Measurements from ENCODE around the gene CMTM5. TPM values are rescaled to one million over a fixed set of nuclear protein-coding genes. Genes with fewer than 3 reads are reported as not detected.
"Not testable (repeated sequence)": the region's sequence is repeated elsewhere in the genome, so short reads cannot be mapped to it uniquely, and the experiment has no call there.

Gene CMTM5
- total RNA-seq, 2 experiments from 2014 or later = not detected

DNA sequence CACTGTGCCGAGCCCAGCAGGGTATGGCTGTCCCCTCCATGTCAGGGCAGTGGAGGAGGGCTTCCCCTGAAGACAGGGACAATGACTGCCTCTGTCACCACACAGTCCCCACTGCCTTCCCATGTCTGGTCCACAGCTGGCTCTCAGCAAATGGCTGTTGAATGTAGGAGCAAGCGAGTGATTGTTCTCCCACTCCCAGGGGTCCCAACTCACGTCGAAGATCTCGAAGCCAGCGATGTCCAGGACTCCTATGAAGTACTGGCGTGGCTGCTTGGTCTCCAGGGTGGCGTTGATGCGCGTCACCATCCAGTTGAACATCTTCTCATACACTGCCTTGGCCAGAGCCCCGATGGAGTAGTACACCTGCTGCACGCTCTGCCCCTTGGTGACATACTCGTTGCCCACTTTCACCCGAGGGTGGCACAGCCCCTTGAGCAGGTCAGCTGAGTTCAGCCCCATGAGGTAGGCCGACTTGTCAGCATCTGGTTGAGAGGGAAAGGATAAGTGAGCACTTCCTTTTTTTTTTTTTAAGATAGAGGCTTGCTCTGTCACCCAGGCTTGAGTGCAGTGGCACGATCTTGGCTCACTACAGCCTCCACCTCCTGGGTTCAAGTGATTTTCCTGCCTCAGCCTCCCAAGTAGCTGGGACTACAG, 23.8 kb downstream of the CMTM5 start:
- not testable (repeated sequence) for DNase-seq; H3K27me3 Mint-ChIP-seq; H3K27ac Mint-ChIP-seq; H3K36me3 Mint-ChIP-seq; H3K9me3 Mint-ChIP-seq (ENCODE audit: low read depth); H3K4me3 Mint-ChIP-seq; H3K4me1 Mint-ChIP-seq; ATAC-seq
- CTCF ChIA-PET = interaction anchor here (0.6 kb wide), 1 partner anchor 412 kb away, joined by 3 read pairs; no protein-coding TSS in a partner anchor

DNA sequence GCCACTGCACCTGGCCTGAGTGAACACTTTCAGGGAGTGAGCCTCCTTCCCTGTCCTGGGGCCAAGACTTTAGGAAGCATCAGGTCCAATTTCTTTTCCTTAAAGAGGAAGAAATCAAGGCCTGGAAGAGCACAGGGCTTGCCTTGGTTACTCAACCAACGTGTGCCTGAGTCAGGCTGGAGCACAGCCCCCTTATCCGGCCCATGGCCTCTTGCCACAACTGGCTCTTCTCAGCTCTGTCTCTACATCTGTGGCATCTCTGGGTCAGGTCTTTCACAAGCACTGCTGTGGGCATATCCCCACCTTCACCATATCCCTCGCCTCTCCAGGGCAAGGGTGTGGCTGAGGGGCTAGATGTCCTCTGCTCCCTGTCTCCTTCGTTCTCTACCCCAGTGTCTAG, 24.4 kb downstream of the CMTM5 start:
- no peak for ATAC-seq
- H3K4me3 Mint-ChIP-seq = no peak overlapping the region
- CTCF ChIA-PET = no interaction called here
- H3K36me3 Mint-ChIP-seq = no peaks in the 10 kb centered on the region
- peaks cover under 1% of the 10 kb centered on the region for H3K27me3 Mint-ChIP-seq
- H3K4me1 Mint-ChIP-seq = no peaks in the 10 kb centered on the region
- DNase-seq = no peak
- H3K27ac Mint-ChIP-seq = no peak overlapping the region
- no peaks in the 10 kb centered on the region for H3K9me3 Mint-ChIP-seq (ENCODE audit: low read depth)

DNA sequence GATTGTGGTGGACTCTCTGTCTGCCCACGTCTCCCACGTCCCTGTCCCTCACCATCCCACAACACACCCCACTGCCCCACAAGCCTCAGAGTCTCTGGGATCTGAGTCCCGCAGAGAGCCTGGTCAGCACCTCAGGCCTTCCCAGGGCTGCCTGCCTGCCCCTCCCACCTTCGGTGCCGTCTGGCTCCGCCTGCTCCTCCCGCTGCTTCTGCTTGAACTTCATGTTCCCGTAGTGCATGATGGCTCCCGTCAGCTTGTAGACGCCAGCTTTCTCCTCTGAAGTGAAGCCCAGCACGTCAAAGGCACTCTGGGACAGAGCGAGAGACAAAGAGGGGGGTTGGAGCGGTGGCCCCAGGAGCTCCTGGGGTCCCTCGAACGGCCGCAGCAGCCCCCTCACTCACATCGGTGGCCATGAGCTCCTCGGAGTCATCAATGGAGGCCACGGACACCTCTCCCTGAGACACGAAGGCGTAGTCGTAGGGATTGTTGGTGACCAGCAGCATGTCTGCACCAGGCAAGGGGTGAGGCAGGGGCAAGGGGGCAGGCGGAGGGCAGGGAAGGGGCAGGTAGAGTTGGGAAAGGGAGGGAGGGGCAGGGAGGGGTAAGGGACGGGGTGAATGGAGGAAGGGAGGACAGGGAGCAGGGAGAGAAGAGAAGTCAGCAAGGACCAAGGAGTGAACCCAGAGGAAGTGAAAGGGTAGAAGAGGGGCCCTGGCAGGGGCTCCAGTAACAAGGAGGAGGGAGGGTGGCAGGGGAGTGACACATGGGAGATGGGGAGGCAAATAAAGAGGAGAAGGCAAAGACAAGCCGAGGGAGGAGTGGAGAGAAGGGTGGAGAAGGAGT, 25.7 kb downstream of the CMTM5 start:
- ATAC-seq (no peak), DNase-seq (no peak)
- CTCF ChIA-PET = no interaction called here
- no peak overlapping the region for H3K27ac Mint-ChIP-seq
- no peaks in the 10 kb centered on the region for H3K4me1 Mint-ChIP-seq
- H3K36me3 Mint-ChIP-seq = no peaks in the 10 kb centered on the region
- H3K9me3 Mint-ChIP-seq (ENCODE audit: low read depth) = no peaks in the 10 kb centered on the region
- no peaks in the 10 kb centered on the region for H3K27me3 Mint-ChIP-seq
- H3K4me3 Mint-ChIP-seq = no peak overlapping the region

DNA sequence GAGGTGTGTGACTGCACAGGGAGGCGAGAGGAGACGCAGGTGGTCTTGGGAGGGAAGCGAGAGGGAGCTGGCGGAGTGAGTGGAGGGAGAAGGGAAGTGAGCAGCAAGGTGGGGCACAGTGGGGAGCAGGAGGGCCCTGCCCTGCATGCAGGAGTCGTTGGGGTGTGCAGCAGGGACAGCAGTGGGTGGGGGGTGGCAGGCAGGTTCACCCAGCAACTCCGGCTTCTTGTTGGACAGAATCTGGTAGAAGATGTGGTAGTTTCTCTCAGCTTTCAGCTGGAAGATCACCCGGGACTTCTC, 26.2 kb downstream of the CMTM5 start:
- no peak overlapping the region for H3K4me3 Mint-ChIP-seq
- H3K27ac Mint-ChIP-seq = no peak overlapping the region
- no peaks in the 10 kb centered on the region for H3K9me3 Mint-ChIP-seq (ENCODE audit: low read depth)
- peaks cover 3% of the 10 kb centered on the region for H3K27me3 Mint-ChIP-seq
- H3K4me1 Mint-ChIP-seq = no peaks in the 10 kb centered on the region
- DNase-seq (no peak), ATAC-seq (no peak)
- CTCF ChIA-PET = no interaction called here
- no peaks in the 10 kb centered on the region for H3K36me3 Mint-ChIP-seq

DNA sequence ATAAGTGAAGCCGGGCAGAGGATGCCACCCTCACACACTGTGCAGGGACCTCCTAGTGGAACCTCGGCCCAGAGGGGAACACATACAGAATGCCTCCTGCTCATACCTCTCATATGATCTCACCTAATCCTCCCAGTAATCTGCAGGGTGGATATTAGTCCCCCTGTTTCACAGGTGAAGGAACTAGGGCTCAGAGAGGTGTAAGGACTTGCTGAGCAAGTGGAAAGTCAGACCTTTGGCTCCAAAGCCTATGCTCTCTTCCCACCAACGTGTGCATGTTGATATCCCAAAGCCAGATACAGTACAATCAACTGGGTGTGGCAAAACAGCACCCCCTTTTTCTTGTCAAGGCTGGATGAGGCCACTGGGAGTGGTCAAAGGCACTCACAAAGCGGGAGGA, 27.1 kb downstream of the CMTM5 start:
- H3K36me3 Mint-ChIP-seq = no peaks in the 10 kb centered on the region
- CTCF ChIA-PET = no interaction called here
- ATAC-seq (no peak), DNase-seq (no peak)
- no peak overlapping the region for H3K27ac Mint-ChIP-seq
- H3K4me1 Mint-ChIP-seq = no peaks in the 10 kb centered on the region
- H3K9me3 Mint-ChIP-seq (ENCODE audit: low read depth) = no peaks in the 10 kb centered on the region
- H3K4me3 Mint-ChIP-seq = no peak overlapping the region
- peaks cover 3% of the 10 kb centered on the region for H3K27me3 Mint-ChIP-seq

DNA sequence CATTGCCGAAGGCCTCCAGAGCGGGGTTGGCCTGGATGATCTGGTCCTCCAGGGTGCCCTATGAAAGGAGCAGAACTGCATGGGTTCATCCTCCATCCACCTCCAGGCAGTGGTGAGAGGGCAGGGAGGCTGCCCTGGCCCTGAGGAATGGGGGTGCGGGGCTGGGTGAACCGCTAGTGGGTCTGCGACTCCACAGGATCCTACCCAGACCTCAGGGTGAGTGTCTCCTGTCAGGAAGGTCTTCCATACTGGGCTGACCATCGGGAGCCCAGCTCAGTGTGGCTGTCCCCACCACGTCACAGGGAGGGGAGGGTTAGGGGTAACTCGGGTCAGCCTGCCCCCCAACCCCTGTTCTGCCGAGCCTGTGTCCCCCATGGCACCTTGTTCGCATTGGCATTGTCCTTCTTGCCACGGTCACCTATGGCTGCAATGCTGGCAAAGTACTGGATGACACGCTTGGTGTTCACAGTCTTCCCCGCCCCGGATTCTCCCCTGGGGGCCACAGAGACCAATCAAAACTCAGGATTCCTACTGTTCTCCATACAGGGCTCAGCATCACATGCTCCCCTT, 27.6 kb downstream of the CMTM5 start:
- Mint-ChIP-seq H3K9me3 (ENCODE audit: low read depth) (no peaks in the 10 kb centered on the region), H3K27me3 (peaks cover 3% of the 10 kb centered on the region), H3K4me1 (peaks cover 4% of the 10 kb centered on the region), H3K36me3 (no peaks in the 10 kb centered on the region), H3K27ac (no peak overlapping the region), H3K4me3 (no peak overlapping the region)
- ATAC-seq (no peak), DNase-seq (no peak)
- CTCF ChIA-PET = no interaction called here

DNA sequence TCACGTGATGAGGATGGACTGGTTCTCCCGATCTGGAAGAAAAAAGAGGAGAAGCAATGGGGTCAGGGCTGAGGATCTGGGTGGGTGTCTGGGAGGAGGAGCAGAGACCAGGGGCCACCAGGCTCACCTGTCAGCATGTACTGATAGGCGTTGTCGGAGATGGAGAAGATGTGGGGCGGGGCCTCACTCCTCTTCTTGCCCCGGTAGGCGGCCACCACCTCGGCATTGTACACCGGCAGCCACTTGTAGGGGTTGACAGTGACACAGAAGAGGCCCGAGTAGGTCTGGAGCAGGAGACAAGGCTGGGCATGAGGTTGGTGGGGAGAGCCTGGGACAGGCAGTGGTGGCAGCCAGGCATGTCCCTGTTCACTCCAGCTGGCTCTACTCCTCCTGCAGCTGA, 28.2 kb downstream of the CMTM5 start:
- Mint-ChIP-seq H3K4me3 (no peak overlapping the region), H3K36me3 (no peaks in the 10 kb centered on the region), H3K4me1 (peaks cover 5% of the 10 kb centered on the region), H3K9me3 (ENCODE audit: low read depth) (no peaks in the 10 kb centered on the region), H3K27me3 (peaks cover 3% of the 10 kb centered on the region), H3K27ac (no peak overlapping the region)
- no peak for DNase-seq
- no peak for ATAC-seq
- CTCF ChIA-PET = no interaction called here

DNA sequence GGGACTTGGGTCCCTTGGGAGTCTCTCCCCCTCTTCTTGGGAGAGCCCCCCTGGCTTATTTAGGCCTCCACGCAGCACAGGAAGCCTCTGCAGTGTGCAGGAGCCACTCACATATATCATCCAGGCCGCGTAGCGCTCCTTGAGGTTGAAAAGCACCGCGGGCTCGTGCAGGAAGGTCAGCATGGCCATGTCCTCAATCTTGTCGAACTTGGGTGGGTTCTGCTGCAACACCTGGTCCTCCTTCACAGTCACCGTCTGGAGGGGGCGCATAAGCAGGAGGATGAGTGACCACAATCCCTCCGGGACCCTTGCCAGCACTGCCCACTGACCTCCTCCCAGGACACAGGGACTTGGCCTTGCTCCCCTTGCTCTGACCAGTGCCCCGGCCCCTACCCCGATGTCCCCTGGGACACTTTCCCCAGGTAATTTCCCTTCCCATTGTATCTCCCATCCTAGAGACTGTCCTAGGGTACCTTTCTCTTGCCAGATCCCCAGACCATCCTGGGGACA, 28.7 kb downstream of the CMTM5 start:
- H3K4me1 Mint-ChIP-seq = peaks cover 10% of the 10 kb centered on the region
- no peak overlapping the region for H3K4me3 Mint-ChIP-seq
- DNase-seq (no peak), ATAC-seq (no peak)
- H3K27me3 Mint-ChIP-seq = peaks cover 3% of the 10 kb centered on the region
- H3K9me3 Mint-ChIP-seq (ENCODE audit: low read depth) = no peaks in the 10 kb centered on the region
- H3K27ac Mint-ChIP-seq = no peak overlapping the region
- H3K36me3 Mint-ChIP-seq = no peaks in the 10 kb centered on the region
- CTCF ChIA-PET = no interaction called here

DNA sequence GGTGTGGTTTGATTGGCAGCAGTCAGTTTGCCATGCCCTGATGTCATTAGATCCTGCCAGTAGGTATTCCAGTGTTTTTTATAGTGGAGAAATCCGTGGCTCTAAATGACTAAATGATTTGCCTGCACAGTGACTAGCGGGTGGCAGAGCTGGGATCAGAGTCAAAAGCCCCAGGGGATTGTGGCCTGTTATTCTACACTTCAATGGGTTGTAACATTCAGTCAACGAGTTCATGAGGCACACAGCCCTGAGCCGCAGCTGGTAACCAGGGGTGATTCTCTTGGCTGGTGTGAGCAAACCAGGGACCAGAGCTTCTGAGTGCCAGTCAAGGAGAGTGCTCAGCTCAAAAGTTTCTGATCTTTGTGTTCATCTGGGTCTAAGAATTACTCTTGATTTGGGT, 29.4 kb downstream of the CMTM5 start:
- Mint-ChIP-seq H3K27me3 (peaks cover 3% of the 10 kb centered on the region), H3K27ac (no peak overlapping the region), H3K4me1 (peaks cover 10% of the 10 kb centered on the region), H3K36me3 (no peaks in the 10 kb centered on the region), H3K9me3 (ENCODE audit: low read depth) (no peaks in the 10 kb centered on the region), H3K4me3 (no peak overlapping the region)
- no peak for ATAC-seq
- CTCF ChIA-PET = no interaction called here
- DNase-seq = no peak

DNA sequence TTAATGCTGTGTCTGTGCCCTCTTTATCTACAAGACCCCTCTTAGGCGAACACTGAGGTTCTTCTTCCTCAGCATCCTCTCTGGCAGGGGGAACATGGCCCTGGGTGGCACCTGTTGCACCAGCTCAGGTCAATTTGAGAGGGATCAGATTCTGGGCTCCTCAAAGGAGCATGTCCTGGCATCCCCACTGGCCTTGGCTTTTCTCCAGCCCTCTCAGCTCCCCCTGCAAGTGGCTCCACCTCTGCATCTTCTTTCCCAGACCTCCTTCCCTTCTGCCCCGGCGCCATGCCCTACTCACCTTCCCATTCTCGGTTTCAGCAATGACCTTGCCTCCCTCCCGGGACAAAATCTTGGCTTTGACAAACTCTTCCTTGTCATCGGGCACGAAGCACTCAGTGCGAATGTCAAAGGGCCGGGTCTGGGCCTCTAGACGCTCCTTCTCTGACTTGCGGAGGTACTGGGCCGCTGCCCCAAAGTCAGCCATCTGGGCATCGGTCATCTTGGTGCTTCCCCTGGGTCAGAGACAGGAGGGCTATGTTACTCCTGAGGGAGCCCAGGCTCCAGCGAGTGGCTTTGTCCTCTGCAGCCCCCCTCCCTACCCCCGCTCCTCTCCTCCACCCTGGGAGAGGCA, 30.0 kb downstream of the CMTM5 start:
- DNase-seq (no peak), ATAC-seq (no peak)
- Mint-ChIP-seq H3K27me3 (peaks cover 3% of the 10 kb centered on the region), H3K9me3 (ENCODE audit: low read depth) (no peaks in the 10 kb centered on the region), H3K4me3 (no peak overlapping the region), H3K27ac (no peak overlapping the region), H3K4me1 (peaks cover 10% of the 10 kb centered on the region), H3K36me3 (no peaks in the 10 kb centered on the region)
- CTCF ChIA-PET = no interaction called here

DNA sequence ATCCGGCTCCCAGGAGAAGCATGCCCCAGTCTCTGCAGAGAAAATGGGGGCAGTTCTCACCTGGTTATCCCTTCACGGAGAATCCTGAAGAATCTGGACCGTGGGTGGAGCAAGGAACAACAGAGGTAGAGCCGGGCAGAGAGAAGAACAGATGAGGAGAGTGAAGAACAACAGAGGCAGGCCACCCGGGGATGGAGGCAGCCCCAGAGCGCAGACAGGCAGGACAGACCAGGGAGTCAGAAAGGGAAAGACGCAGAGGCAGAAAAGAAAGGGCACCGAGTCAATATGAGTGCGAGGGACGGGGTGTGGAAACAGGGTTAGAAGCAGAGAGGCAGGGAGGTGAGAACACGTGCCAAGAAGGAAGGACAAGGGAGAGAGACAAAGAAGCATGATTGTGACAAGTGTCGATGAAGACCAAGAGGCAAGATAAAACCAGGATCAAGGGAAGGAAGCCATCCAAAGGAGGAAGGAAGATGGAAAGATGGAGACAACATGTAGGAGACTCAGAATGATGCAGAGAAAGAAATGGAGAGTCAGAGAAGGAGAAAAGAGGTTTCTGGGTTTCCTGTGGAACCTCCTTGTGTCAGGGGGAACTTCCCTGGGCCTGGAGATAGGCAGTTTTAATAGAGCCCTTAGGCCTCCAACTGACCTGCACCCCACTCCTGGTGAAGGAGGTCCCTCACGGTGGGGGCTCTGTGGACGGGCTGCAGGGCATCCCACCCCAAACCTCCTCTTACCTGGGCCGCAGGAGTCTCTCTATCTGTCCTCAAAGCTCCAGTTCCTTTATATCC, 30.9 kb downstream of the CMTM5 start, which contains the start of gene MYH6:
Gene MYH6 (minus strand): TSS at position 758 of the 791 bp plus-strand sequence. CDS start 1,050 bp downstream, outside the sequence.
- H3K27me3 Mint-ChIP-seq = peaks cover 3% of the 10 kb centered on the region
- H3K4me1 Mint-ChIP-seq = peaks cover 10% of the 10 kb centered on the region
- no peak within 1 kb of the TSS for H3K4me3 Mint-ChIP-seq
- no peak within 1 kb of the TSS for H3K27ac Mint-ChIP-seq
- no peak for ATAC-seq
- DNase-seq = no peak
- no peaks in the 10 kb centered on the region for H3K9me3 Mint-ChIP-seq (ENCODE audit: low read depth)
- CTCF ChIA-PET = no interaction called here
- no peaks in the 10 kb centered on the region for H3K36me3 Mint-ChIP-seq

DNA sequence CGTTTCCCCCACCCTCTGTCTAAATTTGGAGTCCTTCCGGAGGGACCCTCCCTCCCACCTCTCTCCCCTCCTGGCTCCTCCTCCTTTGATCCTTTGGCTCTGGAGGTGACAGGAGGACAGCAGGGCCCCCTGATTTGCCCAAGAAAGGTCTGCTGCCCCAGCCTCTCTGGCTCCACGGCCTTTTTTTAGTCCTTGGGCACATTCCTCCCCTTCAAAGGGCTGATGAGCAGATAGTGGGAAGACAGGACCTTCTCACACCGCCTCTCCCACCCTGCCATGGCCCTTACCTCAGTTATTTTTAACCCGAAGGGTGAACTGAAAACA, 31.4 kb downstream of the CMTM5 start:
- H3K4me1 Mint-ChIP-seq = peaks cover 10% of the 10 kb centered on the region
- H3K9me3 Mint-ChIP-seq (ENCODE audit: low read depth) = no peaks in the 10 kb centered on the region
- peaks cover 3% of the 10 kb centered on the region for H3K27me3 Mint-ChIP-seq
- H3K36me3 Mint-ChIP-seq = no peaks in the 10 kb centered on the region
- ATAC-seq (no peak), DNase-seq (no peak)
- no peak overlapping the region for H3K27ac Mint-ChIP-seq
- H3K4me3 Mint-ChIP-seq = no peak overlapping the region
- CTCF ChIA-PET = no interaction called here

DNA sequence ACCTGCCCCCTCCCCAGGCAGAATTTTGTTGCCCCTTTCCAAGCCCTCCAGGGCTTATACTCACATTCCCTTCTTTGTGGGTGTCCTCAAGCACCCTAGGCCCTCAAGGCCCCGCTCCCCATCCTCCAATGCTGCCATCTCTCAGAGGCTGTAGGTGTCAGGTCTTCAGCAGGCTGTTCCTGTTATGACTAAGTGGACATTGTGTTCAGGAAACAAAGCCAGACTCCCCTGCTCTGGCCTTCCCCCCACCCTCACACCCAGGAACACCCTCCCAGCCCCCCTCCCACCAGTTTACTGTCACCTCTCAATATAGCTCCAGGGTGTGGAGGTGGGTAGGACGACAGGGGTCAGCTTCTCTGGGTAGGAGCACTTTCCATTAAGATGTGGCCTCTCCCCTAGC, 32.6 kb downstream of the CMTM5 start:
- Mint-ChIP-seq H3K4me3 (no peak overlapping the region), H3K9me3 (ENCODE audit: low read depth) (no peaks in the 10 kb centered on the region), H3K4me1 (peaks cover 10% of the 10 kb centered on the region), H3K36me3 (no peaks in the 10 kb centered on the region), H3K27ac (no peak overlapping the region), H3K27me3 (peaks cover 3% of the 10 kb centered on the region)
- DNase-seq (no peak), ATAC-seq (peak; percentile 34)
- CTCF ChIA-PET = no interaction called here

Data from activated CD8-positive, alpha-beta memory T cell treated with anti-CD3 and anti-CD28 coated beads, Interleukin-2, amount 10 ng/mL, durations not matched to agents 7 days and 5 days (primary cell).